Stimulated activated CD8-positive, alpha-beta memory T cell treated with anti-CD3 and anti-CD28 coated beads, Interleukin-2, amount 100 ng/mL, for 48 hours (primary cell): ENCODE results near the gene CDC42.
"Not testable (repeated sequence)": the region's sequence is repeated elsewhere in the genome, so short reads cannot be mapped to it uniquely, and the experiment has no call there.

ENCODE experiments used
- DNase-seq, 2 donors: peaks; one replicate each; pipeline ENCODE4 v3.0.0-alpha.2; 2020; ENCODE audit warnings: low read depth in 2 of 2

The CDC42 gene

GRCh38 chr1:22074803-22075202 is 22.3 kb downstream of the CDC42 start:
- no peak for DNase-seq

GRCh38 chr1:22075718-22076117 is 23.2 kb downstream of the CDC42 start:
- no peak for DNase-seq

GRCh38 chr1:22076346-22076745 is 23.8 kb downstream of the CDC42 start:
- DNase-seq, result no peak

GRCh38 chr1:22077728-22078127 is 25.2 kb downstream of the CDC42 start:
- no peak for DNase-seq

- no peak for DNase-seq
These were observed 25.6 kb downstream of the CDC42 start for GRCh38 chr1:22078133-22078532.

GRCh38 chr1:22080191-22080590 is 27.7 kb downstream of the CDC42 start:
- DNase-seq, result no peak

- DNase-seq, result no peak
These were observed 35.8 kb downstream of the CDC42 start for GRCh38 chr1:22088331-22088730.

GRCh38 chr1:22089134-22089571 is 36.6 kb downstream of the CDC42 start:
- DNase-seq, result no peak

- no peak for DNase-seq
These were observed 37.3 kb downstream of the CDC42 start for GRCh38 chr1:22089787-22090186.

GRCh38 chr1:22090867-22091266 is 38.4 kb downstream of the CDC42 start:
- no peak for DNase-seq

GRCh38 chr1:22092026-22092768 is 39.7 kb downstream of the CDC42 start:
- not testable (repeated sequence) for DNase-seq

GRCh38 chr1:22093513-22093912 is 41.0 kb downstream of the CDC42 start:
- no peak for DNase-seq

- DNase-seq, result no peak
These were observed 43.5 kb downstream of the CDC42 start for GRCh38 chr1:22096036-22096435.

GRCh38 chr1:22096463-22096862 is 44.0 kb downstream of the CDC42 start:
- no peak for DNase-seq

GRCh38 chr1:22098752-22099151 is 46.2 kb downstream of the CDC42 start:
- DNase-seq, result no peak

- no peak for DNase-seq
These were observed 47.7 kb downstream of the CDC42 start for GRCh38 chr1:22100168-22100567.

GRCh38 chr1:22101199-22101598 is 48.7 kb downstream of the CDC42 start:
- DNase-seq, result no peak

GRCh38 chr1:22101995-22102394 is 49.5 kb downstream of the CDC42 start:
- DNase-seq, result no peak

GRCh38 chr1:22102746-22103145 is 50.2 kb downstream of the CDC42 start:
- no peak for DNase-seq

- no peak for DNase-seq
These were observed 51.6 kb downstream of the CDC42 start for GRCh38 chr1:22104094-22104493.

GRCh38 chr1:22104865-22105437 is 52.4 kb downstream of the CDC42 start:
- DNase-seq, result no peak

GRCh38 chr1:22105611-22106207 is 53.2 kb downstream of the CDC42 start:
- no peak for DNase-seq

- no peak for DNase-seq
These were observed 54.6 kb downstream of the CDC42 start for GRCh38 chr1:22107126-22107525.
